HG02973 (cell line): Measurements from ENCODE around the gene CYREN.
A peak's percentile ranks its signal among the peaks of the same experiment; 100 is the strongest.
"Not testable (repeated sequence)": the region's sequence is repeated elsewhere in the genome, so short reads cannot be mapped to it uniquely, and the experiment has no call there.

Source experiments
- ATAC-seq: cut with Tn5 transposase; IDR thresholded peaks from one replicate; pipeline ENCODE4 v1.9.1; 2021; ENCODE audit warnings: moderate library complexity; ENCODE audit not compliant: unreplicated experiment

CYREN gene

DNA sequence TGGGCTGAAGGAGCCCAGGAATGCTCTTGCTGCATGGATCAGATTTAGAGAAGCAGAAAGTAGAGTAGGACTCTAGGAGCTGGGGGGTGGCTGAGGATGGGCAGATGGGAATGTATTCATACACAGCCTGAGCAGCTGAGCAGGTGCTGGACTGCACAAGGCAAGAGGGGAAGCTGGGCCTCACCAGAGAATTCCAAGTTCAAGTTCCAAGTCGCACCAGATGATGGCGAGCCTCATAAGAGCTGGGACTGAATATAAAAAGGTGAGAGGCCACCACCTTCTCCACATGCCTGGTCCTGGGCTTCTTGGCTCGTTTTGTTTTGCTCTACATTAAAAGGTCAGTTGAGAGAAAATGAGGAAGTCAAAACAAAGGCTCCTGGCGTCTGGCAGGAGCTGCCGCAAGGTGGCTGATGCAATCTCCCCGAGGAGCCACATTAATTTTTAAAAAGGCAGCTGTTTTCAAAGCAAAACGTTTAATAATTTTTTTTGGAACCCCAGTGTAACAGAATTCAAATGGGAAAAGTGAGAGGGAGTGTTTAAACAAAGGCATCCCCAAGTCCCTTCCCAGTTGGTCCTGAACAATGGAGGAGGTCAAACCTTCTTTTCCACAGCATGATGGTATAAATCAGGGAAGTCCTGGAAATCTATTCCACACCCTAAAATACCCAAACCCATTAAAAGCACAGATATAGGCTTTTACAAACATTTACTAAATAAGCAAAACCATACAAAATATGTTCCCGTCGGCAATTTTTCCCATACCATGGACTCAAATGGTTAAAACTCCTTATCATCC is 9.5 kb downstream of the CYREN start:
- no peak for ATAC-seq

DNA sequence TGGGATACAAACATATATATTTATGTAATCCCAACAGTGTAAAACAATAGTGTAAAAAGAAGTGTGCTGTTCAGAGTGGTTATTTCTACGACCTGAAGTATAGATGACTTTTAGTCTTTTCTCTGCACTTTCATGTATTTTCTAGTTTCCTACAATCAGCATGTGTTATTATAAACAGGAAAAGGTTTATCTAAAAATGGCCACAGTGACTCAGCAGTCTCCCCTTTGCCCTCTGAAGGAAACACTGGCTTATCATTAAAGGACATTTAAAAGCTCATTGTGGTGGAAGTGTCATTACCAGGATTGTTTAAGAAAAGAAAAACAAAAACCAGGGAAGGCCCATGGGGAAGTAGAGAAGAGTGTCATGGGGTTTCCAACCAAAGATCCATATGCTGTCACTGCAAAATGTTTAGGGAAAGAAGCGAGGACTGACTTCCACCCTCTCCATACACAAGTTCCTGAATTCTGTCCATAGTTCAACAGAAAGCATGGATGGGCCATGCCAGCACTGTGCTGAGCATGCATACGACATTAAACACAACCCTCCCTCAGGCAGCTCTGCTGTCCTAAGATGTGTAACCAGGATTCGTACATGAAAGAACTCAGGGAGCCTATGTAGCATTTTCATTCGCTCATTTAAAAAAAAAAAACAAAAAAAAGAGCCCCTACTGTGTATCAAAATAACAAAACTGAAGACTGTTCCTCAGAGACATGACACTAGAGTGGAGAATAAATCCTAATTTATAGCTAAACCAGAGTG is 10.2 kb downstream of the CYREN start:
- no peak for ATAC-seq

DNA sequence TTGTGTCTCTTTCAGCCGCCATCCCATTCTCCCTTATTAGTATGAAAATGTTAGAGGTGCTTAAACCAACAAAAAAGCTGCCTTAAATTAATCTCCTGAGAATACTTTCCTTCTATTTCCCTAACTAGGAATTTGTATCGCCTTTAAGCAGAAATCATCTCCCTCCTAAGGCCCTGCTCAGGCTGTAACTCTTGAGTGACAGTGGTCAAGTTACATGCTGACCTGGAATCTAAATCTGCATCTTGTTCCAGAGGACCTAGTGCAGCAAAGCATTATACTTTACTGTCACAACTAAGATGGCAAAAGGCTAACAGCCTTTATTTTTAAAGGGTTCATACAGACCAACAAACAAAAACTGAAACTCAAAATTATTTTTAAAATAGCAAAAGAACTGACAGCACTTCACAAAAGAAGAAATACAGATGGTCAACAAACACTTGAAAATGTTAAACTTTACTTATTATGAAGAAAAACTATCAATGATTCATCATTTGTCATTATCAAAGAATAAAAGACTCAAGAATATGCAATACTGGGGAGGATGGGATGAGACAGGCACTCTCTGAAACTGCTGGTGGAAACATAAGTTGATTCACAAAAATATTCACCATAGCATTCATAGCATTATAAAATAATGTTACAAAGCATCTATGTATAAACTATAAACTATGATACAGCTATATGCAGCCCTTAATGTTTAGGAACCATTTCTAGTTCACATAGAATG is 11.0 kb downstream of the CYREN start:
- no peak for ATAC-seq

DNA sequence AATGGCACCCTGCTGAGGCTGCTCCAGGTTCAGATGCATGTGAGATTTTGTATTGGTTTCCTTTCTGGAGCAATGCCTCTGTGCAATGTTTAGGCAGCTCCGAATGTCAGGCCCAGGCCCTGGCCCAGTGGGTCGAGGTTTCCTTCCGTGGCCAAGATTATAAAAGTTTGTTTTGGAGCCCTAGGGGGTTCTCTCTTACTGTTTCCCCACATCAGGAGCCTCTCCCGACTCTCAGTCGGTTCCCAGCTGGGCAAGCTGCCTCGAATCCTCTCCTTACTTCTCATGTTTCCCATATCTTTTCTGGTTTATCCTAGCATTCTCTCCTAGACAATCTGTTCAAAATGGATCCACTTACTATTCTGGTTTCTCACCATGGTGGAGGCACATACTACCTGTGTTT is 11.6 kb downstream of the CYREN start:
- ATAC-seq, result no peak

DNA sequence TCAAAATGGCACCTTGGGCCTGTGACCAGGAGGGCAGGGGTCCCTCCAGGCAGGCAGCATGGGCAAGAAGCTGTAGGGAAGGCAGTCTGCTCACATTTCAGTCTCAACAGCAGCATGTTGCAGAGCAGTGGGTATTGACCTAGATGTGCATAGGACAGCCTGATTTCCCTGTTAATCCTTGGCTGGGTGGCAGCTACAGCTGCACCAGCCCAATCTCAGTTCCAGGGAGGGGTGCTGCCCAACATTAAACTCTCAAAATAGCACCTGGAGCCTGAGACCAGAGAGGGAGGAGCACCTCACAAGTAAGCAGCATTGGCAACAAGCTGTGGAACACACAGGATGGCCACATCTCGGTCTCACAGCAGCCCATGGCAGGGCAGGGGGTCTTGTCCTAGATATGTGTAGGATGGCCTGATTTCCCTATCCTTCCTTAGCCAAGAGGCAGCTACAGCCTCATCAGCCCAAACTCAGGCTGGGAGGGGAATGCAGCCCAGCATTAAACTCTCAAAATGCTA is 12.3 kb downstream of the CYREN start:
- no peak for ATAC-seq

DNA sequence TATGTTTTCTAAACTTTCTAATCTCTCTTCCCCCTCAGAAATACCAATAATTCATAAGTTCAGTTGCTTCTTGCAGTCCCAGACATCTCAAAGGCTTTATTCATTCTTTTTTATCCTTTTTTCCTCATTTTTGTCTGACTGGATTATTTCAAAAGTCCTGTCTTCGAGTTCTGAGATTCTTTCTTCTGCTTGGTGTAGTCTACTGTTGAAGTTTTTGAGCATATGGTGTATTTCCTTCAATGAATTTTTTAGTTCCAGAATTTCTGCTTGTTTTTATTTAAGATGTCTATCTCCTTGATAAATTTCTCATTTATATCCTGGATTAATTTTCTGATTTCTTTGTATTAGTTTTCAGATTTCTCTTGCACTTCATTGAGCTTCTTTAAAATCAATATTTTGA is 14.2 kb downstream of the CYREN start:
- ATAC-seq, result no peak

DNA sequence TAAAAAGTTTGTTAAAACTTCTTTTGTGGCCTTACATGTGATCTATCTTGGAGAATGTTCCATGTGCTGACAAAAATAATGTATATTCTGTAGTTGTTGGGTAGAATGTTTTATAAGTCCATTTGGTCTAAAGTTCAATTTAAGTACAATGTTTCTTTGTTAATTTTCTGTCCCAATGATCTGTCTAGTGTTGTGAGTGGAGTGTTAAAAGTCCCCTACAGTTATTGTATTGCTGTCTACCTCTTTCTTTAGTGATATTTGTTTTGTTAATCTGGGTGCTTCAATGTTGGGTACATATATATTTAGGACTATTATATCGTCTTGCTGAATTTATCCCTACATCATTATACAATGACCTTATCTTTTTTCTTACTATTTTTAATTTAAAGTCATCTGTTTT is 15.8 kb downstream of the CYREN start:
- no peak for ATAC-seq

DNA sequence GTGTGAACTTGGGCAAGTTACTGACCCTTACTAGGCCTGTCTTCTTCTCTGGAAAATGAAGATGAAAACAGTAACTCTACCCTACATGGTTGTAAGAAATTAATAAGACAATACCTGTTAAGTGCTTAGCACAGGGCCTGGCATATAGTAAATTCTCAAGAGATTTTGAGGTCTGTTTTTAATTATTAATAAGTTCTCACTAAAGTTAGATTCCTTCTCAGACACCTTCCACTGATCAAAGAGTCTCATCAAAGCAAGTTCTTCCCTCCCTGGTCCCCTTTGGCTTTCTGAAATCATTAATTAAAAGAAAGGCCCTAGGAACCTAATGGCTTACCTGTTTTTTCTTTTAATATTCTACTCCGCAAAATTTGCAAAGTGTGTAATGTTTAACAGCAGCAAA is 18.1 kb downstream of the CYREN start:
- no peak for ATAC-seq

DNA sequence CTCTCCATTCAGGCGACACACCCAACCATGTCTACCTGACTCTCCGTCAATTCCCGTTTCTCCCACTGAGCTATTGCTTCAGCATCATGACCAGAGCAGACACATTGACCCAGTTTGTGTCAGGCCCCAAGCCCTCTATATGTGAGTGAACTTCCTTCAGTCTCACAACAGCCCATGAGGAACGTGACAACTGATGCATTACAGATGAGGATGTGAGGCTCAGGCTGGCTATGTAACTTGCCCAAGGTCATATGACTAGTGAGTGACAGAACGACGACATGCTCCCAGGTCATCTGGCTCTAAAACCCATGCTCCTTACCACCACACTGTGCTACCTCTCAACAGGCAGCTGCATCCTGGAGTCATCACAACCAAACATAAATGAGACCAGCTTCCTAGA is 19.0 kb downstream of the CYREN start:
- ATAC-seq, result no peak

DNA sequence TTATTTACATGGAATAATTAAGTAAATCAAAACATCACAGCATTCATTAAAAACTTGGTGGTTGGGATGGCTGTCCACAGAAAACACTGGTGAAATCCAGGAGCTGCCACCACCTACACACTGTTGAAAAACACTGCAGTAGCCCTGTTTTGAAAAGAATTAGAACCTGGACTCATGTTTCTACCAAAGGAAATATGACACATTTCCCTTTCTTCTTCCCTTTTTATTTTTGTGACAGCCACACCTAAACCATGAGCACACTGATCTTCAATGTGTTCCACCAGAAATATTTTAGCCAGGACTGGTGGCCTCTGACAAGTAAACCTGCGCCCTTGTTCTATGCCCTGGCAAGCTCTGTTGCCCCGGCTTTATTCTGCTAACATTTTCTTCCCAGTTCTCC is 19.4 kb downstream of the CYREN start:
- no peak for ATAC-seq

DNA sequence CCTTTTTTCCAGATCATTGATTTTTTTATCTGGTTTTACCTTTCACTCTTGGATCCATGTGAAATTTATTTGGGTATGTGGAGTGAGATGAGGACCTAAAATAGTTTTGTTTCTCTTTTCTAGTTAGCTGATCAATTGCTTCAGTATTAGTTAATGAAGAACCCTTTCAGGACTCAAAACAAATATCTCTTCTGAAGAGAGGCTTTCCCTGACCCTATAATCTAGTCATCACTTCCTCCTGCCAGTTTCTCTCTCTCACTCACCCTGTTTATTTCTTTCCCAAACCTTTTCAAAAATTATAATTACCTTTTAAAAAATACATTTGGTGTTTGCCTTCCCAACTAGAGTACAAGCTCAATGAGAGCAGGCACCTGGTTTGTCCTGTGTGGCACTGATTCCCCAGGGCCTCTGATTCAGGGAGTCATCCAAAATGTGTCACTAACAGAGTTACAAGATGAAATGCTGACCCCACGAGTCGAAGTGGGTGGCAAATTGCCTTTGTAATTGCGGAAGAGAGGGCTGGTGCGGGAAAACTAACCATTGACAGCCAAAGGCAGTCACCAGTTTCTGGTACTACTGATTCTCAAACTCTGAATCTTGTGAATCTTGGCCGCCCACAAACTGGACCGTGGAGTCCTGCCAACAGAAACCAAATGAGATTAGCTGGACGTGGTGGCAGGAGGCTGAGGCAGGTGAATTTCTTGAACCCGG is 20.3 kb downstream of the CYREN start:
- no peak for ATAC-seq

DNA sequence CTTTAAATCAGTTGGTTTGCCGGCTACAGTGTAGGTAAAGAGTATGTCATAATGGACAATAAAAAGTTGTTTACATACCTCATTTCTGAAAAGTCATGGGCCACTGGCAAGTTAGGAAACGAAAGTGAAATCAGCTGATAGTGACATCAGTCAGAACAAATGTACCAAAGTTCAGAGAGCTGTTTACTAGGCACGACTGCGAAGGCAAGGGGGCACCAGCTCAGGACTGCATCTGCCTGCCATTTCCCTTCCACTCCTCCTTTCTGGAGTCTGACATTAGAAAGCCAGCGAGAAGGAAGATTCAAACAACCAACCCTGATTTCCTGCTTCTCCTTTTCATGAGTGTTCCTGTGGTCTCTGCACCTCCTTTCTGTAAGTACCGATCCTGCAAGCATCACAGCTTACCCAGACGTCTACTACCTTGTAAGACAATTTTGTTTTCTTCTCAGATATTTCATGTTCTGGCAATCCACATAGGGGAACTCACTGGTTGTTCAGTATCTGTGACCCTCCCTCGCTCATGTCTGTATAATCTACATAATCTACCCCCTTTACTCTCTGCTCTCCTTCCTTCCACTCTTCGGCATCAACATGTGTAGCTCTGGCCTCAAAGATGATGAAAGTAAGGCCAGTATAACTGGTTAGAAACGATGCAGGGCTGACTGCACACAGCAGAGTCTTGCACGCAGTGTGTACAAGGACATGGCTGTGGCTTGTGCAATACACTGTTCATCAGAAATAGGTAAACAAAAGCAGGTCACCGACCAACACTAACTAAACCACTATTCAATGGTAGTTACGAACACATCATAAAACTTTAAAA is 22.4 kb downstream of the CYREN start, which contains the start of gene TMEM140:
Gene TMEM140 (plus strand): TSS at position 174 of the 823 bp plus-strand sequence. CDS start 16,370 bp downstream, outside the sequence.
- ATAC-seq, result peak; percentile 71

DNA sequence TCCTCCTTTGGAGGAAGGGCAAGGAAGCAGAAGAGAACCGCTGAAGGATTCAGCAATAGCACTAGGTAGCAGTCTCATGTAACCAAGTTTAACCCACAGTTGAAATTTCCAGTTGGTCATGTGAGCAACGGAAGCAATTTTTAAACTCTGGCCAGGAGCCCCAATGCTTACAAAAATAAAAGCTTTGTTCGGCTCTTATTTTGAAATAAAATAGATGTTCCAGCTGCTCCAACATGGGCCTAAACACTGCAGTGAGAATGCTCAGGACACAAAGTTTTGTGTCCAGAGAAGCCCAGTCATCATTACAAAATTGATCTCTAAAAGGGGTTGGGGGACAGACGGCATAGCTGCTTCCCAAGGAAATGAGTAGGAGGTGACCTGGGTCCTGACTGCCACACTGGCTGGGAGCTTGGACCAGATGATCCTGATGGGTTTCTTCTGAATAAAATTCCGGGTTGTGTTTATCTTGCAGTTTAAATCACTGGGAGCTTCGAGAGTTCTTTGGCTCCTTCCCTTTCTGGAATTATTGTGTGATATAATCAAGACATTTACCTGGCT is 23.1 kb downstream of the CYREN start:
- peak; percentile 23 for ATAC-seq

DNA sequence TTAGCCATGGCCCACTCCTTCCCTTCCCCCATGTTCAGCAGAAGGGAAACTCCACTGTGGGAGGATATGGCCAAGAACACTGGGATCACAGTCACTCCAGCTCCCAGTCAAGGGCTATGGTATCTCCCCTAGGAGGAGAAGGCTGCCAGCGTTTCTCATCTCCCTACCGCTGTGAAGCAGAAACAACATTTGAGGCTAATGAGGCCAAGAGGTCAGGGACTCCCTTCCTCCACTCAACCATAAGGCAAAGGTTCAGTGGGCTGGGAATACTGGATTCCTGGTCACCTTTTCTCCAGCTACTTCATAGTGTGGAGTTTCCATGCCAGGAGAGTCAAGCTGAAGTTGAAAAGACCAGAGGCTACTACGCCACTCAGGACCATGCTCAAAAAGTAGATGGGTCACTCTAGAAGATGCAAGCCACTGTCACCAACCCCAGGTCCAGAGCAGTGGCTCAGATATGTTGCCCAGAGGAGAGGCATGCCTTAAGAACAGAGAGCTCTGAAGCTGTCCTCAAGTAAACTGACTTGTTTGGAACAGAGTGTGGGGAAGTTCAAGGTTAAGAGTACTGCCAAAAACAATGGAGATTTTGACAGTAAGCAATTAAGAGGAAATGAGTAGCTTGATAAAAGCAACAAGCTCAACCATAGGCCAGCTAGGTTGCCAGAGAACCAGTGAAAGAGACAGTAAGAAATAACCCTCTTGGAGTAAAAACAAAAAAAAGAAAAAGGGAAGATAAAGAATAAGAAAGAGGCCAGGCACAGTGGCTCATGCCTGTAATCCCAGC is 26.4 kb downstream of the CYREN start:
- ATAC-seq, result no peak

DNA sequence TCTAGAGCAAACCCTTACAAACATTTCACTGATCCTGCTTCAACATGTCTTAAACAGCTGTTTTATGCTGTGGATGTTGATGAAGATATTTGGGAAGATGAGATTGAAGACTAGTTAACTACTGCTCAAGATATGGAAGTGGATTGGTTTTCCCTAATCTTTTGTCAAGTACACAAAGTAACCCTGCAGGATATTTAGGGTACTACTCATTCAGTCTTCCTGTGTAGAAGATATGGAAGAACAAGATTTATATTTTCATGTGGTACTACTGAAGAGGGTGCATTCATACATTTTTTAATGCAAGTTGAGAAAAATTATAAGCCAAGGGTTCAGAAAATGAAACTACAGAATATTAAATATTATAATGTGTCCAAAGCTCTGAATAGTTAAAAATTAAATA is 40.9 kb downstream of the CYREN start:
- no peak for ATAC-seq

DNA sequence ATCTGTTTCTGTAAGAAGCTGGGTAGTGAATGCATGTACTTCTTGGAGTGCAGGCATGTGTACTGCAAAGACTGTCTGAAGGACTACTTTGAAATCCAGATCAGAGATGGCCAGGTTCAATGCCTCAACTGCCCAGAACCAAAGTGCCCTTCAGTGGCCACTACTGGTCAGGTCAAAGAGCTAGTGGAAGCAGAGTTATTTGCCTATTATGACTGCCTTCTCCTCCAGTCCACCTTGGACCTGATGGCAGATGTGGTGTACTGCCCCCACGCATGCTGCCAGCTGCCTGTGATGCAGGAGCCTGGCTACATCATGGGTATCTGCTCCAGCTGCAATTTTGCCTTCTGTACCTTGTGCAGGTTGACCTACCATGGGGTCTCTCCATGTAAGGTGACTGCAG is 41.6 kb downstream of the CYREN start:
- no peak for ATAC-seq

DNA sequence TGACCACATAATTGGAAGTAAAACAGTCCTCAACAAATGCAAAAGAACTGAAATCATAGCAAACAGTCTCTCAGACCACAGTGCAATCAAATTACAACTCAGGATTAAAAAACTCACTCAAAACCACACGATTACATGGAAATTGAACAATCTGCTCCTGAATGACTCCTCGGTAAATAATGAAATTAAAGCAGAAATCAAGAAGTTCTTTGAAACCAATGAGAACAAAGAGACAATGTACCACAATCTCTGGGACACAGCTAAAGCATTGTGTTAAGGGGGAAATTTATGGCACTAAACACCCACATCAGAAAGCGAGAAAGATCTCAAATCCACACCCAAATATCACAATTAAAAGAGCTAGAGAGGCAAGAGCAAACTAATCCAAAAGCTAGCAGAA is 45.9 kb downstream of the CYREN start:
- not testable (repeated sequence) for ATAC-seq

DNA sequence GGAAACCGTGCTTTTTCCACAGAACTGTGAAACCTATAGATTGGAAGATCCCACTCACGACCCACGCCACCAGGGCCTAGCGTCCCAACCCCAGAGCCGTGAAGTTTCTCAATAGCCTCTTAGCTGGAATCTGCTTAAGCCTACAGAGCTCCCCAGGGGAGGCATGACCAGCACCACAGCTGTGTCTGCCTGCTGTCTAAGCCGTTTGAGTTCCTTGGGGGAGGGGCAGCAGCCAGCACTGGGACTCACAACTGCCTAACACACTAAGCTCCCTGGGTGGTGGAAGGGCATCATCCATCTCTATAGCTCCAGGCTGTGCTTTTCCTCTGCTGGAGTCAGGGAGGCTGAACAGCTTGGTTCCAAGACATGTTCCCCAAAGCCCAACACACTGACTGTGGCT is 48.6 kb downstream of the CYREN start:
- no peak for ATAC-seq

DNA sequence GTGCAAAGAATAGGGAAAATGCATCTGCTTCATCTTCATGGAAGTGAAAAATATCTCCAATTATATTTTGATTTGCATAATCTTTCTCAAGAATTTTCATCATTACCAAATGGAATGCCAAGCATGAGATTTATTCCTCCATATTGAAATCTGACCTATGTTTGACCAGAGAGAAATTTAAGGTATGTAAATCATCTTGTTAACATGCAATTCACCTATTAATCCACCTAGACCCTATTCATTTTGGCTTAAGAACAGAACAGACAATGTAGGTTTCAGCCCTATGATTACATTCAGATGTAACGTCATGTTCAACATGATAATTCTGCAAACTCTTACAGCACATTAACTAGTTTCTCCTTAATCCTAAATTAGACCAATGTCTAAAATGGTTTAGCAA is 53.4 kb downstream of the CYREN start:
- no peak for ATAC-seq
